ENCODE data around the gene CPSF4L.

Gene CPSF4L

GRCh38 chr17:73289549-73290254 lies 28.0 kb upstream of the CPSF4L start:
- no peak for DNase-seq (ENCODE audit: low spot score)

- peak; percentile 72 for DNase-seq (ENCODE audit: low spot score)
These were observed 27.0 kb upstream of the CPSF4L start for GRCh38 chr17:73288534-73289302.

- no peak for DNase-seq (ENCODE audit: low spot score)
These were observed 25.2 kb upstream of the CPSF4L start for GRCh38 chr17:73286863-73287296.

GRCh38 chr17:73285916-73286862 lies 24.5 kb upstream of the CPSF4L start:
- no peak for DNase-seq (ENCODE audit: low spot score)

- DNase-seq (ENCODE audit: low spot score), result no peak
These were observed 23.9 kb upstream of the CPSF4L start for GRCh38 chr17:73285603-73285908.

GRCh38 chr17:73284906-73285602 lies 23.4 kb upstream of the CPSF4L start:
- no peak for DNase-seq (ENCODE audit: low spot score)

- no peak for DNase-seq (ENCODE audit: low spot score)
These were observed 22.7 kb upstream of the CPSF4L start for GRCh38 chr17:73284354-73284753.

GRCh38 chr17:73283841-73284282 lies 22.2 kb upstream of the CPSF4L start:
- DNase-seq (ENCODE audit: low spot score), result no peak

- no peak for DNase-seq (ENCODE audit: low spot score)
These were observed 21.6 kb upstream of the CPSF4L start for GRCh38 chr17:73283250-73283649.

GRCh38 chr17:73282629-73283028 lies 20.9 kb upstream of the CPSF4L start:
- DNase-seq (ENCODE audit: low spot score), result no peak

- no peak for DNase-seq (ENCODE audit: low spot score)
These were observed 20.2 kb upstream of the CPSF4L start for GRCh38 chr17:73281928-73282327.

GRCh38 chr17:73280191-73280590 lies 18.5 kb upstream of the CPSF4L start:
- DNase-seq (ENCODE audit: low spot score), result no peak

GRCh38 chr17:73279704-73280103 lies 18.0 kb upstream of the CPSF4L start:
- no peak for DNase-seq (ENCODE audit: low spot score)

GRCh38 chr17:73278465-73279453 lies 17.1 kb upstream of the CPSF4L start:
- DNase-seq (ENCODE audit: low spot score), result no peak

- no peak for DNase-seq (ENCODE audit: low spot score)
These were observed 16.4 kb upstream of the CPSF4L start for GRCh38 chr17:73278049-73278464.

- no peak for DNase-seq (ENCODE audit: low spot score)
These were observed 12.8 kb upstream of the CPSF4L start for GRCh38 chr17:73274490-73274889.

- DNase-seq (ENCODE audit: low spot score), result no peak
These were observed 11.2 kb upstream of the CPSF4L start for GRCh38 chr17:73272906-73273218.

GRCh38 chr17:73271072-73271471 lies 9.4 kb upstream of the CPSF4L start:
- DNase-seq (ENCODE audit: low spot score), result no peak

- no peak for DNase-seq (ENCODE audit: low spot score)
These were observed 8.1 kb upstream of the CPSF4L start for GRCh38 chr17:73269791-73270190.

- no peak for DNase-seq (ENCODE audit: low spot score)
These were observed 7.6 kb upstream of the CPSF4L start for GRCh38 chr17:73269329-73269615.
